Heart right ventricle (tissue), 16 donors: ENCODE measurements around the gene PLD5. TPM values are rescaled to one million over a fixed set of nuclear protein-coding genes. Genes with fewer than 3 reads are reported as not detected.
"Not testable (repeated sequence)": the region's sequence is repeated elsewhere in the genome, so short reads cannot be mapped to it uniquely, and the experiment has no call there.

Experiments used
- ATAC-seq, 8 donors: fragments of 200-7000 bp; cut with Tn5 transposase; one replicate each; pipeline ENCODE4 v1.9.1; 2020; ENCODE audit warnings: mild to moderate bottlenecking in 8 of 8, moderate library complexity in 8 of 8, moderate number of reproducible peaks in 1 of 8
- DNase-seq, 2 donors: peaks; one replicate each; pipeline ENCODE4 v3.0.0-alpha.2; 2020
- H3K27ac ChIP-seq, 10 donors: fragments of 200-600 bp; sonication (generic) in 2 of 10; one replicate each; pipeline versions ENCODE4 v1.5.0 to v1.8.0; 2020 to 2022; ENCODE audit warnings: mild to moderate bottlenecking in 3 of 10
- H3K27me3 ChIP-seq, 7 donors: fragments of 200-600 bp; one replicate each; pipeline ENCODE4 v1.8.0; 2021 to 2022; ENCODE audit warnings: mild to moderate bottlenecking in 2 of 7
- H3K36me3 ChIP-seq, 9 donors: fragments of 200-600 bp; sonication (generic) in 1 of 9; one replicate each; pipeline versions ENCODE4 v1.5.0 to v1.8.0; 2020 to 2022; ENCODE audit warnings: mild to moderate bottlenecking in 2 of 9
- H3K4me1 ChIP-seq, 9 donors: fragments of 200-600 bp; sonication (generic) in 1 of 9; one replicate each; pipeline versions ENCODE4 v1.5.0 to v1.8.0; 2020 to 2022; ENCODE audit warnings: mild to moderate bottlenecking in 4 of 9
- H3K4me3 ChIP-seq, 10 donors: fragments of 200-600 bp; sonication (generic) in 2 of 10; one replicate each; pipeline versions ENCODE4 v1.5.0 to v1.8.0; 2020 to 2022; ENCODE audit warnings: mild to moderate bottlenecking in 7 of 10, moderate library complexity in 2 of 10
- H3K9me3 ChIP-seq, 11 donors: fragments of 200-600 bp in 10 of 11; sonication (generic) in 2 of 11; one replicate each; pipeline versions ENCODE4 v1.5.0 to v1.8.0; 2013 to 2022; ENCODE audit warnings: mild to moderate bottlenecking in 2 of 11, control low read depth in 1 of 11, moderate library complexity in 1 of 11
- CTCF ChIP-seq, 9 donors: fragments of 200-600 bp; sonication (generic) in 2 of 9; IDR thresholded peaks; one replicate each; pipeline versions ENCODE4 v1.5.0 to v1.8.0; 2021 to 2022; ENCODE audit warnings: antibody characterized with exemption in 9 of 9, mild to moderate bottlenecking in 5 of 9, moderate library complexity in 1 of 9
- WGBS, 2 donors: extraction: QIAGEN DNeasy Blood & Tissue Kit; methylation state at CpG; one replicate each; pipeline ENCODE4 v1.1.7; 2013; ENCODE audit warnings: inconsistent platforms in 1 of 2; 5-methylcytosine and 5-hydroxymethylcytosine counted together
- intact Hi-C, 10 donors: fragments of 100-400 bp; cut with DNase I; formaldehyde crosslinking; loops; one replicate each; pipeline versions ENCODE4 v1.11.1 to v1.14.2; 2022
- polyA plus RNA-seq, 2 donors: library from polyadenylated mRNA; stranded (reverse); fragments of 200-250 nt; gene quantifications; one replicate each; pipeline ENCODE4 v1.2.3, GENCODE V29; 2013
- total RNA-seq, 10 donors: library from RNA; stranded (reverse); fragmentation: NEBNext Ultra II Directional in 3 of 10; extraction: Animal tissue kit (Norgen Biotek cat#: 25700) in 3 of 10; gene quantifications; one replicate each; pipeline versions ENCODE4 v1.2.1 to v1.2.4, GENCODE V29; 2021 to 2023
- donor health status: Arrhythmogenic right ventricular cardiomyopathy.
- donor health status: ischemic (EF 13 %, LVEDD 7.1; RV severe dilation, severe dysfunction).
- donor health status: healthy with polysubstance abuse.
- donor health status: DM: no; HTN: yes; CAD: no.
- donor health status: DM: no; HTN: no; CAD: no.
- donor health status: ischemic (EF 25% LVEDD 6.9; RV normal size, moderate dysfunction).
- donor health status: ischemic (EF 25% LVEDD 5.7; RV mildly dilated, moderate dysfunction).
- donor health status: healthy.
- donor health status: DM: yes; HTN: yes; CAD: no.
- donor health status: Ischemic cardiomyopathy.
- donor health status: ischemic (EF 35%, LVEDD 5.7; RV mildly dilated, moderate dysfunction).
- donor health status: nonischemic (EF 11% LVEDD 7.7; RV severe dilation, severe dysfunction).
- donor health status: DM: yes; HTN: yes; CAD: no.
- donor health status: PGD.
- donor health status: ischemic (EF 29% LVEDD 5.4; RV normal size, mild dysfunction).
- donor health status: nonischemic (EF 23%, LVEDD 6.1; RV moderate dilation, normal function).

PLD5 gene
- total and polyA plus RNA-seq, 12 donors, result 0.13 to 1.3 (median 0.41) TPM; not detected in 4

GRCh38 chr1:242128951-242129502 lies 395.5 kb downstream of the PLD5 start:
- no peak overlapping the region for H3K27ac ChIP-seq
- peak in 1 of 9 donors; percentile 11 for TF ChIP-seq CTCF (IDR thresholded peaks at IDR 0.05)
- H3K9me3 ChIP-seq, result peaks cover 0 to 6% (median 0%) of the 10 kb centered on the region in 11 donors
- DNase-seq, result no peak
- no peak overlapping the region for H3K4me3 ChIP-seq
- H3K27me3 ChIP-seq, result no peaks in the 10 kb centered on the region
- H3K36me3 ChIP-seq, result no peaks in the 10 kb centered on the region
- intact Hi-C loops, result no loop called here
- WGBS, 2 donors, result 54 to 64% methylated on average over 8 of the region's 8 CpGs
- no peaks in the 10 kb centered on the region for H3K4me1 ChIP-seq
- ATAC-seq, result no peak

DNA sequence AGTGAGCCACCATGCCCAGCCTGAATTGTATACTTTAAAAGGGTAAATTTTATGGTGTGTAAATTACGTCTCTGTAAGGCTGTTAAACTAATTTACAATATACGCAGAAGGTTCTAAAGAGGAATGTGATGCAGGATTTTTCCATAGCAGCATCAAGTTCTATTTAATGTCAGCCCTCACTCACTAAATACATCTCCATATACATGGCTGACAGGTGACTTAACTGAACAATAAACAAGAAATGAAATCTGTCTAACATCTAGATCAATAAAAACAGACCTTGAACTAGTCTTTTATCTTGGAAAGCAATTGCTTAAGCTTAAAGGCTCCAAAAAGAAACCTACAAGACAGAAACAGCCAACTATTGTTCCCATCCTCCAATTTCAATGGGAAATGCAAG lies 404.1 kb downstream of the PLD5 start:
- no peak overlapping the region for H3K4me3 ChIP-seq
- no peaks in the 10 kb centered on the region for H3K36me3 ChIP-seq
- H3K9me3 ChIP-seq, result peaks cover 0 to 4% (median 0%) of the 10 kb centered on the region in 11 donors
- no peak for TF ChIP-seq CTCF (IDR thresholded peaks at IDR 0.05)
- H3K4me1 ChIP-seq, result no peaks in the 10 kb centered on the region
- ATAC-seq (no peak), DNase-seq (no peak)
- H3K27me3 ChIP-seq, result no peaks in the 10 kb centered on the region
- intact Hi-C loops, result no loop called here
- 78 to 86% methylated on average over 2 of the region's 2 CpGs for WGBS, 2 donors
- no peak overlapping the region for H3K27ac ChIP-seq

DNA sequence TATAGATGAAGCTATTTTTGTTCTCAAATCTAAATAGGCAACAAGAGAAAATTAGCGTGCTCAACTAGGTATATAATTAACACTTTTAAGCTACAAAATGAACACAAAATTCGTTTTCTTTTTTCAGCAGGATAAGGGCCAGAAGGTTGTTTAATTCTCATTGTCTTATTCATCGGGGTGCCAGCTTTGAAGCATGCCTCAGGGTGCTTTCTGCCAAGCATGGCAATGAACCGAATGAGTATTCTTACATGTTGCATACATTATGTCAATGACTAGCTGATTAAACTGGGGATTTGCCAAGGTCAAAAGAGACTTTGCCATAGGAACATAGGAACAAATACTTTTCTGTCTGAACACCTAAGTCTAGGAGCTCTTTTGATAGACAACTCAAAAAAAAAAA lies 423.6 kb downstream of the PLD5 start:
- Histone ChIP-seq H3K4me3 (no peak overlapping the region), H3K27ac (no peak overlapping the region), H3K9me3 (peaks cover 0 to 4% (median 0%) of the 10 kb centered on the region in 11 donors), H3K36me3 (no peaks in the 10 kb centered on the region), H3K27me3 (no peaks in the 10 kb centered on the region), H3K4me1 (no peaks in the 10 kb centered on the region)
- intact Hi-C loops, result no loop called here
- TF ChIP-seq CTCF (IDR thresholded peaks at IDR 0.05), result no peak
- ATAC-seq, result no peak
- no peak for DNase-seq
- 77 to 80% methylated on average over 4 of the region's 4 CpGs for WGBS, 2 donors

DNA sequence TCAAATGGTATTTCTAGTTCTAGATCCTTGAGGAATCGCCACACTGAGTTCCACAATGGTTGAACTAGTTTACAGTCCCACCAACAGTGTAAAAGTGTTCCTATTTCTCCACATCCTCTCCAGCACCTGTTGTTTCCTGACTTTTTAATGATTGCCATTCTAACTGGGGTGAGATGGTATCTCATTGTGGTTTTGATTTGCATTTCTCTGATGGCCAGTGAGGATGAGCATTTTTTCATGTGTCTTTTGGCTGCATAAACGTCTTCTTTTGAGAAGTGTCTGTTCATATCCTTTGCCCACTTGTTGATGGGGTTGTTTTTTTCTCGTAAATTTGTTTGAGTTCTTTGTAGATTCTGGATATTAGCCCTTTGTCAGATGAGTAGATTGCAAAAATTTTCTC lies 427.2 kb downstream of the PLD5 start:
- DNase-seq, H3K4me1 ChIP-seq, H3K27ac ChIP-seq, ATAC-seq, H3K4me3 ChIP-seq, H3K36me3 ChIP-seq, H3K27me3 ChIP-seq, H3K9me3 ChIP-seq, intact Hi-C loops: not testable (repeated sequence)
- WGBS, 2 donors, result 73 to 81% methylated on average over 2 to 3 of the region's 3 CpGs

DNA sequence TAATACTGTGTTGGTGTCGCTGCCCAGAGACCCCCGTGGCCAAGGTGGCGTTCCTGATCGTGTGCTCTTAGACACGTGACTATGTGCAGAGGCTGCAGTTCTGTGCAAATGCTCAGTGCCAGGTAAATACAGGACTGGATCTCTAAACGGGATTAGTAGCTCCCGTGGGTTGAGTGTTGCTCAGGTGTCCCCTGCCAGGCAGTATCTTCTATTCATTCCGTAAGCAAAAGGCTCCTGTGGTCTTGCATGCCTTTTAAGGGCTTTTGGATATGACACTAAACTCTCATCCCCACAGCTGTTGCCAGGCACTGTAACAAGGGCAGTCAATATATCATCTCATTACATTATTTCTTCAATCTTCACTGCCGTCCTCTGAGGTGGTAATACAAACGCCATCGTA lies 431.4 kb downstream of the PLD5 start:
- intact Hi-C loops, result no loop called here
- no peak overlapping the region for H3K27ac ChIP-seq
- H3K9me3 ChIP-seq, result peaks cover 0 to 4% (median 0%) of the 10 kb centered on the region in 11 donors
- TF ChIP-seq CTCF (IDR thresholded peaks at IDR 0.05), result no peak
- no peak overlapping the region for H3K4me3 ChIP-seq
- ATAC-seq, result no peak
- H3K27me3 ChIP-seq, result no peaks in the 10 kb centered on the region
- no peaks in the 10 kb centered on the region for H3K36me3 ChIP-seq
- no peaks in the 10 kb centered on the region for H3K4me1 ChIP-seq
- DNase-seq, result no peak
- 70 to 72% methylated on average over 11 of the region's 11 CpGs for WGBS, 2 donors
